WTC11 (cell line): ENCODE data around the gene DNMT3A.

Source experiments
- ESRRA ChIP-seq: sonication (generic); formaldehyde crosslinking; IDR thresholded peaks from 2 replicates; pipeline ENCODE4 v1.8.1; 2022; ENCODE audit warnings: mild to moderate bottlenecking, missing genetic modification reagents, borderline replicate concordance
- FOXJ3 ChIP-seq: sonication (generic); formaldehyde crosslinking; IDR thresholded peaks from 2 replicates; pipeline ENCODE4 v1.9.0; 2021; ENCODE audit warnings: missing genetic modification reagents, mild to moderate bottlenecking, borderline replicate concordance
- RELA ChIP-seq: sonication (generic); formaldehyde crosslinking; IDR thresholded peaks from 2 replicates; pipeline ENCODE4 v1.8.1; 2022; ENCODE audit warnings: missing genetic modification reagents, mild to moderate bottlenecking, borderline replicate concordance
- TCF7 ChIP-seq: sonication (generic); formaldehyde crosslinking; IDR thresholded peaks from 2 replicates; pipeline ENCODE4 v1.8.0; 2022; ENCODE audit warnings: mild to moderate bottlenecking, low read depth, missing genetic modification reagents, moderate library complexity
- TEAD4 ChIP-seq: sonication (generic); formaldehyde crosslinking; IDR thresholded peaks from 2 replicates; pipeline ENCODE4 v1.8.0; 2022; ENCODE audit warnings: mild to moderate bottlenecking, missing genetic modification reagents
- TP53 ChIP-seq: sonication (generic); formaldehyde crosslinking; IDR thresholded peaks from 2 replicates; pipeline ENCODE4 v1.8.1; 2023; ENCODE audit warnings: mild to moderate bottlenecking, missing genetic modification reagents
- ZNF219 ChIP-seq: sonication (generic); formaldehyde crosslinking; IDR thresholded peaks from 2 replicates; pipeline ENCODE4 v1.8.0; 2023; ENCODE audit warnings: missing genetic modification reagents, mild to moderate bottlenecking, borderline replicate concordance
- ZNF232 ChIP-seq: sonication (generic); formaldehyde crosslinking; IDR thresholded peaks from 2 replicates; pipeline ENCODE4 v1.8.0; 2022; ENCODE audit warnings: mild to moderate bottlenecking, missing genetic modification reagents
- ZNF396 ChIP-seq: fragments of 250-450 bp; sonication (Bioruptor Pico); IDR thresholded peaks from 2 replicates; pipeline ENCODE4 v1.8.0; 2021; ENCODE audit warnings: mild to moderate bottlenecking, moderate library complexity, borderline replicate concordance
- TF ChIP-seq, protein P1 (sequence below): sonication (generic); formaldehyde crosslinking; IDR thresholded peaks from 2 replicates; pipeline ENCODE4 v1.8.1; 2022; ENCODE audit warnings: low read depth, missing genetic modification reagents, borderline replicate concordance
- TF ChIP-seq, protein P2 (sequence below): fragments of 200-600 bp; IDR thresholded peaks from 2 replicates; pipeline ENCODE4 v1.8.0; 2022; ENCODE audit warnings: antibody characterized with exemption
- TF ChIP-seq, protein P3 (sequence below): sonication (generic); formaldehyde crosslinking; IDR thresholded peaks from 2 replicates; pipeline ENCODE4 v1.8.1; 2023; ENCODE audit warnings: mild to moderate bottlenecking, missing genetic modification reagents, borderline replicate concordance
- TF ChIP-seq, protein P4 (sequence below): sonication (generic); formaldehyde crosslinking; IDR thresholded peaks from 2 replicates; pipeline ENCODE4 v1.8.0; 2022; ENCODE audit warnings: mild to moderate bottlenecking, missing genetic modification reagents
- TF ChIP-seq, protein P5 (sequence below): sonication (generic); formaldehyde crosslinking; IDR thresholded peaks from 2 replicates; pipeline ENCODE4 v1.8.0; 2022; ENCODE audit warnings: mild to moderate bottlenecking, missing genetic modification reagents

DNA sequence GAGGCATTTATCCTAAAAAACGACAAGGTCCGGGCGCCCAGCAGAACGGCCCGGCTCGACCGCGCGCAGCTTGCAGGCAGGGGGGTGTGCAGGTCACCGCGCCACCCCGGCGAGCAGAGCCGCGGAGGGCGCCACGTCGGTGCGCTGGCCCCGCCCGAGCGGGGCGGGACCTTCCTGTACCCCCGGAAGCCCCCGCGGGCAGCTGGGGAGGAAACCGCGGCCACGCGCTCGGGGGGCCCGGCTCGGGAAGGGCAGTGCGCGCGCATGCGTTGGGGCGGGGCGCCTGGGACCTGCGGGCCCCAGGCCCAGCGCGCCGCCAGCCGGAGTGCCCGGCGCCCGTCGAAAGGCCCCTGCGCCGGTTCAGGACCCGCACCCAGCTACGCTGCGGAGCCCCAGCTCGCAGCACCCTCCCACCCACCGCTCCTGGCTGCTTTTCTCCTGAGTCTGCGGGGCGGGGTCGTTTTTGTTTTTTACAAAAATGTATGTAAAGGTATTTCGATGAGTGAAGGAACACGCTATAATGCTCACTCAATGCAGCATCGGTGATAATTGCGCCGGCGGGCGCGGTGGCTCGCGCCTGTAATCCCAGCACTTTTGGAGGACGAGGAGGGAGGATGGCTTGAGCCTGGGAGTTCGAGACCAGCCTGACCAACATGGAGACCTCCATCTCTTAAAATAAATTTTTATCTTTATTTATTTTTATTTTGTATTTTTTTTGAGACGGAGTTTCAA is 125.6 kb downstream of the DNMT3A start:
- TF ChIP-seq, protein P1, sequence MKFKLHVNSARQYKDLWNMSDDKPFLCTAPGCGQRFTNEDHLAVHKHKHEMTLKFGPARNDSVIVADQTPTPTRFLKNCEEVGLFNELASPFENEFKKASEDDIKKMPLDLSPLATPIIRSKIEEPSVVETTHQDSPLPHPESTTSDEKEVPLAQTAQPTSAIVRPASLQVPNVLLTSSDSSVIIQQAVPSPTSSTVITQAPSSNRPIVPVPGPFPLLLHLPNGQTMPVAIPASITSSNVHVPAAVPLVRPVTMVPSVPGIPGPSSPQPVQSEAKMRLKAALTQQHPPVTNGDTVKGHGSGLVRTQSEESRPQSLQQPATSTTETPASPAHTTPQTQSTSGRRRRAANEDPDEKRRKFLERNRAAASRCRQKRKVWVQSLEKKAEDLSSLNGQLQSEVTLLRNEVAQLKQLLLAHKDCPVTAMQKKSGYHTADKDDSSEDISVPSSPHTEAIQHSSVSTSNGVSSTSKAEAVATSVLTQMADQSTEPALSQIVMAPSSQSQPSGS (CRISPR knock-in tag) = no peak
- TF ChIP-seq, protein P2, sequence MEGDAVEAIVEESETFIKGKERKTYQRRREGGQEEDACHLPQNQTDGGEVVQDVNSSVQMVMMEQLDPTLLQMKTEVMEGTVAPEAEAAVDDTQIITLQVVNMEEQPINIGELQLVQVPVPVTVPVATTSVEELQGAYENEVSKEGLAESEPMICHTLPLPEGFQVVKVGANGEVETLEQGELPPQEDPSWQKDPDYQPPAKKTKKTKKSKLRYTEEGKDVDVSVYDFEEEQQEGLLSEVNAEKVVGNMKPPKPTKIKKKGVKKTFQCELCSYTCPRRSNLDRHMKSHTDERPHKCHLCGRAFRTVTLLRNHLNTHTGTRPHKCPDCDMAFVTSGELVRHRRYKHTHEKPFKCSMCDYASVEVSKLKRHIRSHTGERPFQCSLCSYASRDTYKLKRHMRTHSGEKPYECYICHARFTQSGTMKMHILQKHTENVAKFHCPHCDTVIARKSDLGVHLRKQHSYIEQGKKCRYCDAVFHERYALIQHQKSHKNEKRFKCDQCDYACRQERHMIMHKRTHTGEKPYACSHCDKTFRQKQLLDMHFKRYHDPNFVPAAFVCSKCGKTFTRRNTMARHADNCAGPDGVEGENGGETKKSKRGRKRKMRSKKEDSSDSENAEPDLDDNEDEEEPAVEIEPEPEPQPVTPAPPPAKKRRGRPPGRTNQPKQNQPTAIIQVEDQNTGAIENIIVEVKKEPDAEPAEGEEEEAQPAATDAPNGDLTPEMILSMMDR = no peak
- no peak for TF ChIP-seq FOXJ3 (CRISPR knock-in tag)
- no peak for TF ChIP-seq TCF7 (CRISPR knock-in tag)
- TF ChIP-seq, protein P3, sequence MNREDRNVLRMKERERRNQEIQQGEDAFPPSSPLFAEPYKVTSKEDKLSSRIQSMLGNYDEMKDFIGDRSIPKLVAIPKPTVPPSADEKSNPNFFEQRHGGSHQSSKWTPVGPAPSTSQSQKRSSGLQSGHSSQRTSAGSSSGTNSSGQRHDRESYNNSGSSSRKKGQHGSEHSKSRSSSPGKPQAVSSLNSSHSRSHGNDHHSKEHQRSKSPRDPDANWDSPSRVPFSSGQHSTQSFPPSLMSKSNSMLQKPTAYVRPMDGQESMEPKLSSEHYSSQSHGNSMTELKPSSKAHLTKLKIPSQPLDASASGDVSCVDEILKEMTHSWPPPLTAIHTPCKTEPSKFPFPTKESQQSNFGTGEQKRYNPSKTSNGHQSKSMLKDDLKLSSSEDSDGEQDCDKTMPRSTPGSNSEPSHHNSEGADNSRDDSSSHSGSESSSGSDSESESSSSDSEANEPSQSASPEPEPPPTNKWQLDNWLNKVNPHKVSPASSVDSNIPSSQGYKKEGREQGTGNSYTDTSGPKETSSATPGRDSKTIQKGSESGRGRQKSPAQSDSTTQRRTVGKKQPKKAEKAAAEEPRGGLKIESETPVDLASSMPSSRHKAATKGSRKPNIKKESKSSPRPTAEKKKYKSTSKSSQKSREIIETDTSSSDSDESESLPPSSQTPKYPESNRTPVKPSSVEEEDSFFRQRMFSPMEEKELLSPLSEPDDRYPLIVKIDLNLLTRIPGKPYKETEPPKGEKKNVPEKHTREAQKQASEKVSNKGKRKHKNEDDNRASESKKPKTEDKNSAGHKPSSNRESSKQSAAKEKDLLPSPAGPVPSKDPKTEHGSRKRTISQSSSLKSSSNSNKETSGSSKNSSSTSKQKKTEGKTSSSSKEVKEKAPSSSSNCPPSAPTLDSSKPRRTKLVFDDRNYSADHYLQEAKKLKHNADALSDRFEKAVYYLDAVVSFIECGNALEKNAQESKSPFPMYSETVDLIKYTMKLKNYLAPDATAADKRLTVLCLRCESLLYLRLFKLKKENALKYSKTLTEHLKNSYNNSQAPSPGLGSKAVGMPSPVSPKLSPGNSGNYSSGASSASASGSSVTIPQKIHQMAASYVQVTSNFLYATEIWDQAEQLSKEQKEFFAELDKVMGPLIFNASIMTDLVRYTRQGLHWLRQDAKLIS (CRISPR knock-in tag) = no peak
- no peak for TF ChIP-seq ZNF219 (CRISPR knock-in tag)
- TF ChIP-seq ZNF232 = peak; percentile 73; the same call in 1 of the 2 replicates
- TF ChIP-seq, protein P4, sequence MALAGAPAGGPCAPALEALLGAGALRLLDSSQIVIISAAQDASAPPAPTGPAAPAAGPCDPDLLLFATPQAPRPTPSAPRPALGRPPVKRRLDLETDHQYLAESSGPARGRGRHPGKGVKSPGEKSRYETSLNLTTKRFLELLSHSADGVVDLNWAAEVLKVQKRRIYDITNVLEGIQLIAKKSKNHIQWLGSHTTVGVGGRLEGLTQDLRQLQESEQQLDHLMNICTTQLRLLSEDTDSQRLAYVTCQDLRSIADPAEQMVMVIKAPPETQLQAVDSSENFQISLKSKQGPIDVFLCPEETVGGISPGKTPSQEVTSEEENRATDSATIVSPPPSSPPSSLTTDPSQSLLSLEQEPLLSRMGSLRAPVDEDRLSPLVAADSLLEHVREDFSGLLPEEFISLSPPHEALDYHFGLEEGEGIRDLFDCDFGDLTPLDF (CRISPR knock-in tag) = no peak
- TF ChIP-seq TEAD4 (CRISPR knock-in tag) = no peak
- TF ChIP-seq RELA (CRISPR knock-in tag) = no peak
- TF ChIP-seq, protein P5, sequence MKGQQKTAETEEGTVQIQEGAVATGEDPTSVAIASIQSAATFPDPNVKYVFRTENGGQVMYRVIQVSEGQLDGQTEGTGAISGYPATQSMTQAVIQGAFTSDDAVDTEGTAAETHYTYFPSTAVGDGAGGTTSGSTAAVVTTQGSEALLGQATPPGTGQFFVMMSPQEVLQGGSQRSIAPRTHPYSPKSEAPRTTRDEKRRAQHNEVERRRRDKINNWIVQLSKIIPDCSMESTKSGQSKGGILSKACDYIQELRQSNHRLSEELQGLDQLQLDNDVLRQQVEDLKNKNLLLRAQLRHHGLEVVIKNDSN (CRISPR knock-in tag) = no peak
- TF ChIP-seq TP53 (CRISPR knock-in tag) = 0 out of 2 replicates have a peak, but pooled peaks have one; percentile 27
- no peak for TF ChIP-seq ZNF396 (CRISPR knock-in tag)
- TF ChIP-seq ESRRA (CRISPR knock-in tag) = no peak
